Breast epithelium (tissue), 3 donors: Measurements from ENCODE around the gene NLRP6.

ENCODE experiments used
- CTCF ChIP-seq, 3 donors: fragments of 450-650 bp; IDR thresholded peaks; one replicate each; pipeline ENCODE4 v1.5.1; 2016 to 2017; ENCODE audit warnings: antibody characterized with exemption in 3 of 3, mild to moderate bottlenecking in 3 of 3, moderate library complexity in 3 of 3
- POLR2A ChIP-seq: fragments of 450-650 bp; IDR thresholded peaks from one replicate; pipeline ENCODE4 v1.6.1; 2016; ENCODE audit warnings: antibody characterized with exemption, mild to moderate bottlenecking, moderate library complexity
- POLR2AphosphoS5 ChIP-seq, 3 donors: sonication (generic); formaldehyde crosslinking; IDR thresholded peaks; one replicate each; pipeline ENCODE4 v1.6.1; 2017; ENCODE audit warnings: antibody characterized with exemption in 3 of 3

GRCh38 chr11:293852-294661 lies 15.8 kb downstream of the NLRP6 start:
- no peak for TF ChIP-seq CTCF (IDR thresholded peaks at IDR 0.05)
- TF ChIP-seq POLR2AphosphoS5 (IDR thresholded peaks at IDR 0.05), result no peak
- TF ChIP-seq POLR2A, result no peak
